Myometrial cell (primary cell): Measurements from ENCODE around the gene GOPC. TPM values are rescaled to one million over a fixed set of nuclear protein-coding genes. Genes with fewer than 3 reads are reported as not detected.

Experiments
- total RNA-seq: library from RNA; depleted of rRNA; stranded (reverse); fragments of >200 nt; gene quantifications from 2 replicates; pipeline ENCODE4 v1.2.3, GENCODE V29; 2015

The GOPC gene
- 37.5 and 53.7 TPM in 2 replicates for total RNA-seq

DNA sequence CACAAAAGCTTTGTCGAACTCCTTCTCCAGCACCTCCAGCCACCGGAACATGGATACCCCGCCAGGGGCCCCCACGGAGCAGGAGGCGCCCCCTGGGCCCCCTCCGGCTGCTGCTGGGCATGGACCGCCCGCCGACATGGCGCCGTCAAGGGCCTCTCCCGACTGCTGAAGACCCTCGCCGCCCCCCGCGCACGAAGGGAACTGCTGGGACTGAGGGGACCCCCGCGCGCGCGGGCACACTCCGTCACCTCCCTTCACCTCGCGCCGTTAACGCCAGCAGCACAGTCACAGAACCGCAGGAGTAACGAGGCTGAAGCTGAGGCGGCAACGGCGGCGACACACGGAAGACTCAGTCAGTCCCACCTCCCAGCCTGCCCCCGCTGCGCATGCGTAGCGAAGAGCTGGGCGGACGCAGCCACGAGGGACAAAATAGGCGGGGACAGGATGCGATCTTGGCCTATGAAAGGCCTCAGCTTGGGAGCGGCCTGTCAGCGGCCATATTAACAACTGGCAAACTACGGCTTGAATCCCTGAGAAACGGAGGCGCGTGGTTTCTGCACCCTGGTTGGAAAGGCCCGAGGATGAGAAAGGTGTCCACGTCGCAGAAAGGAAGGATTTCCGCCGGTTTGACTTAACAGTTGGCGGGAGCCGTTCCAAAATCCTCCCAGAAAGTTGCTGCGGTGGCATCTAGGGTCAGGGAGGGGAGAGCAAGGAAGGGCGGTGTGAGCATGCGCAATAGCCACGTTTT lies at the start of gene GOPC:
TSS of gene GOPC (minus strand) at position 361 of the 748 bp plus-strand sequence. CDS start at position 138, 223 bp downstream.

Other genes with a start within 250 kb of the GOPC start
- gene ROS1, start 176.6 kb downstream of the GOPC start, total RNA-seq: 0.86 and 1.2 TPM in 2 replicates
- 73.8 and 100.0 TPM in 2 replicates for gene DCBLD1, start 119.8 kb downstream of the GOPC start, total RNA-seq
- gene NUS1, start 73.0 kb upstream of the GOPC start, total RNA-seq: 13.5 and 21.4 TPM in 2 replicates